Midbrain (tissue), 1 donor: Measurements from ENCODE around the gene TENM4.

ENCODE experiments used
- DNase-seq: peaks from one replicate; lab custom pipeline; 2025; lab: John Stamatoyannopoulos, UW

The TENM4 gene

GRCh38 chr11:78972590-78972989, 468.2 kb downstream of the TENM4 start:
- no peak for DNase-seq

DNA sequence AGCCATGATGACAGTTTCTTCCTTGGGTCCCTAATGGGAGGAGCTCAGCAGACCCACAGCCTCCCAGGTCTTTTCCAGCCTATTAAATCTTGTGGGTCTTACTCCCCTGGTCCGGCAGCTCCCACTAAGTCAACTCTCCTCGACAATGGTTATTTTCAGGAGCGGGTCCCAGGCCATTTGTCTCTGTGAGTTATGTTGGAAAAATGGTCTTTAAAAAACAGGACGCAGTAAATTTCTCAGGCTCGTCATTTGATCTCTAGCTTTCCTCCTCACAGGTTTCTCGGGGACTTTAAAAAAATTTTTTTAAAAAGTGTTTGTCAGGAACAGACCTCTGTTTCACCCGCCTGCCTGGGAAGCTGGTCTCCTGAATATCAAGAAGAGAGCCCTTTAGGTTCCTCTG, 468.7 kb downstream of the TENM4 start:
- DNase-seq, result no peak

DNA sequence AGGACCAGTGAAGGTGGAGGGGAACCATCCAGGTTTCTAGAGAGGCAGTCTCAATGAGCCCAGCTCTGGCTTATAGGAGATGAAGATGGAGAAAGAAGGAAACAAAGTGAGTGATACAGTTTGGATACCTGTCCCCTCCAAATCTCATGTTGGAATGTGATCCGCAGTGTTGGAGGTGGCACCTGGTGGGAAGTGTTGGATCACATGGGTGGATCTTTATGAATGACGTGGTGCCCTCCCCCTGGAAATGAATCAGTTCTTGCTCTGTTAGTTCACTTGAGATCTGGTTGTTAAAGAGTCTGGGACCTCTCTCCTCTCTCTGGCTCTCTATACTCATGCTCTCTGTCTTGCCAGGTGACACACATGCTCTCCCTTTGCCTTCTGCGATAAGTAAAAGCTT, 473.0 kb downstream of the TENM4 start:
- no peak for DNase-seq

- no peak for DNase-seq
These were observed 475.4 kb downstream of the TENM4 start for GRCh38 chr11:78965432-78965831.

- DNase-seq, result peak; percentile 53
These were observed 478.7 kb downstream of the TENM4 start for GRCh38 chr11:78961937-78962701.

- DNase-seq, result peak; percentile 16
These were observed 479.6 kb downstream of the TENM4 start for GRCh38 chr11:78961247-78961646.

DNA sequence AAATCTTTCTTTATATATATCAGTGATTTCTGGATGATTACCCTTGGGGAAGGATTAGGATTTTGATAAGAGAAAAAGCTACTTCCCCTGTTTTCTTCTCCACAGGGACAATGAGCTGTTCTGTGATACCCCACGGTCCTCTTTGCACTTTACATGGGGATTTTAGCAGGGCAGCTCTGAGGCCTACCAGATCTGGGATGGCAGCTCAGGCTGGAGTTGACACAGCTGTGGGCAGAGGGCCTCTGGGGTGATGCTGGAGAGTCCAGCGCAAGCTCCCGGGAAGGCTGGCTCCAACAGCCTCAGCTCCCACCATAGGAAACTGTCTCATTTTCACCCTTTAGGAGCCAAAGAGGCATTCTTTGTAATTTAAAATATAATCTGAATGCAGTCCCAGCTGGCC, 482.4 kb downstream of the TENM4 start:
- no peak for DNase-seq

DNA sequence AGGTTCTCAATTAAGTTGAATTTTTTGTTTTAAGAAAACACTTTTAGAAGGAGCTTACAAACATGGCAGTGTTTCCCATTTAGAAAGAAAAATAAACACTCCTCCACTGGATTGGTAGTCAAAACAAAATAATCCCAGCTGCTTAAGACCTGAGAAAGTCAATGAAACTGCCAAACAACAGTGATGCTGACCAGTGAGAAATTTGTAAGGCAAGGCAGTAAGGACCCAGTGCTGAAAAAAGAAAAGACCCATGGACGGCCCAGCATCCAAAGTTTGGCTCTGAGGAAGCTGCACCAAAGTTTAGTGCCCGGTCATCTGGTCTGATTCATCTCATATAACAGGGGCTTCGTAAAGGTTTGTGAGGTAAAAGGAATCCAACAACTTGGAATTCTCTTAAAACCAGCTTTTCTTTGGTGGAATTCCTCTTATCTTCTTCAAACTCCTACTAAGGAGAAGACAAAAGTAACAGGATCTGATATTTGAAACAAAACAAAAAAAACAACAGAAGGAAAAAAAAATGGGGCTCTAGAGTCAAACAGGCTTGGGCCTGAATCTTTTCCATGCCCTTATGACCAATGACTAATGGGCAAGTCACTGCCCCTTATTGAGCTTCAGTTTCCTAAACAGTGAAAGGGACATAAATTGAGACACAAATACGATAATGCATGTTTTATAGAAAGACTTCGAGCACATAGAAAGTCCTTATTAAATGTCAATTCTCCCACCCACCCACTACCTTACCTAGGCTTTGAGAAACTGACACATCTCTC, 483.2 kb downstream of the TENM4 start:
- no peak for DNase-seq

- DNase-seq, result no peak
These were observed 486.1 kb downstream of the TENM4 start for GRCh38 chr11:78954696-78955095.

- DNase-seq, result no peak
These were observed 486.6 kb downstream of the TENM4 start for GRCh38 chr11:78954261-78954660.

DNA sequence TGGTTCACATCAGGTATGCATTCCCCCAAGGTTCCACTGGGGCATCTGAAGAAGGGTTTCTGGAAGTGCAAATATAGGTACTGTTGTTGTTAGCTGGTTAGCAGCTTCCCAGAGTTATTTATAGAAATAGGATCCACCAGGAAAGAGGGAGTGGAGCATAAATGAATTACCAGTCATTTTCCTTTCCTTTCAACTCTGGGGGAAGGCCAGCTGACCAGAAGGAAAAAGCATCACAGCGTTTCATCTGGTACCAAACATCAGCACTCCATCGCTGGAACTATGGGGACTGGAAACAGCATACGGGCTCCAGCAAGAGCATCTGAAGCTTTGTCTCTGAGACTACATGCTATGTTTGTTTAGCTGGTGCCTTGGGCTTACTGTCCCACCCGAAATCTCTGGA, 487.9 kb downstream of the TENM4 start:
- DNase-seq, result no peak

- no peak for DNase-seq
These were observed 488.7 kb downstream of the TENM4 start for GRCh38 chr11:78952175-78952574.

DNA sequence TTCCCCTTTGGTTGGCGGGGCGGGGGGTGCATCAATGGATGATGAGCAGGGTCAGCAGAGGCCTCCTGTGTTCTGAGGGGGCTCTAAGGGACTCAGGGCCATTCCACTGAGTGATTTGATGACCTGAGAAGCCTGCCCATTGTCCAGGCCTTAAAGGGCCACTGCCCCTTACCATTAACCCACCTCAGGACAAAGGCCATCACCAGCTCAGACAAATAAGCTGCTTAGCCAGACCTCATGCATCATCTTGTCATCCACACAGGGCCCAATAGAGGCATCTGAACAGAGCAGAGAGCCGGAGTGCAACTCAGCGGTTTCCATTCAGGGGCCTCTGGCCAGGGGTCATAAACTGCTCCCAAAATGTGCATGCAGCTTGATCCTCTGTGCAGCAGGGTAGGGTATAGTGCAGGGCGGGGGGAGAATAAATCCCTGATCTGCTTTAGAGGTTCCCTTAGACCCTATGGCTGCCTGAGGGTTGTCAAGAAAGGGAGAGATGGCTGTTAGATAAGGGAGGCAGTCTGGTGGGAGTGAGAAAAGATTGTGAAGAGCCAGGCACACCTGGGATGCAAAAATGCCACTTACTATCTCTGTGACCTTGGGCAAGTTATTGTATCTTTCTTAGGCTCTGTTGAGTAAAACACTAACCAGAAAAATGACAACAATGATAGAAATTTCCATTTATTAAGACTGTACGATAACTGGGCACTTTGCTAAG, 490.7 kb downstream of the TENM4 start:
- no peak for DNase-seq

GRCh38 chr11:78946945-78947902, 493.6 kb downstream of the TENM4 start:
- DNase-seq, result no peak

GRCh38 chr11:78943841-78944240, 497.0 kb downstream of the TENM4 start:
- no peak for DNase-seq

- no peak for DNase-seq
These were observed 497.7 kb downstream of the TENM4 start for GRCh38 chr11:78943154-78943553.

DNA sequence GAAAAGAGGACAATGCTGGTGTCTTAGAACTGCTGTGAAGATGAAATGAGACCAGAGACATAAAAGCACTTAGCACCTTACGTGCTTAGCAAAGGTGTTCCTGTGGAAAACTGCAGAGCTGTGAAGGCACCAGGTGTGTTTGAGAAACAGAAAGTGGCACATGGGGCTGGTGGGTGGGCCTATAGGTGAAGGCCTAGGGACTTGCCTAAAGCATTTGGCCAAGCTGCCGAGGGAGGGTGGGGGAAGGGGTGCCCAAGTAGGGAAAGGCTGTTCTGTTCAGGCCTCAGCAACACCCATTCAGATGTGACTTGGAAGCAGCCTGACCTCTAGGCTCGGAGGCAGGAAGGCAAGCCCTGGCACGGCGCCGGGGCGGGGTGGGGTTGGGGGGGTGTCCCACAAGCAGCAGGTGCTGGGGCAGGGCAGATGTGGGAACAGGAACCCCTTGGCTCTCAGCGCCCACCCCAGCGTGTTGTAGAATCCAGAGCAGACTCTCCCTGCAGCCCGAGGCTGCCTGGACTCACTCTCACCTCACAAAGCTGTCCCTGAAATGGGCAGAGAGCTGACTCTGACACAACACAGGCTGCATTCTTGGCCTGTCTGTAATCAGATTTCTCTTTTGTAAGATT, 499.5 kb downstream of the TENM4 start:
- DNase-seq, result no peak

GRCh38 chr11:78940500-78941225, 500.2 kb downstream of the TENM4 start:
- no peak for DNase-seq

DNA sequence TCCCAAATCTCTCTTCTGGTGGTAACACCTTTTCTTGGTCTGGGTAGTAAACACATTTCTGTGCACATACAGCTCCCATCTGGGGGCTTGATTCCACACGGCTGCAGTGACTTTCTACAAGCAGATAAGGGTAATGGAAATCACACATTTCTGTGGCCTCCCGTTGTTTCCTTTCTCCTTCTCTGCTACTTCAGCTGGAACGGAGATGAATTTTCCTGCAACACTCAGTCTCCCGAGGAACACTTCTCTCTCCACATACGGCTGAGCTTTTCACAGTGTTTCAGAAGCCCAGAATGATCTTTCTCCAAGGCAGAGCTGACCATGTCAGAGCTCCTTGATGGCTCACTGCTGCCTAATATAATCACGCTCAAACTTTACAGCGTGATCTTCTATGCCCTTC, 501.9 kb downstream of the TENM4 start:
- DNase-seq, result no peak

DNA sequence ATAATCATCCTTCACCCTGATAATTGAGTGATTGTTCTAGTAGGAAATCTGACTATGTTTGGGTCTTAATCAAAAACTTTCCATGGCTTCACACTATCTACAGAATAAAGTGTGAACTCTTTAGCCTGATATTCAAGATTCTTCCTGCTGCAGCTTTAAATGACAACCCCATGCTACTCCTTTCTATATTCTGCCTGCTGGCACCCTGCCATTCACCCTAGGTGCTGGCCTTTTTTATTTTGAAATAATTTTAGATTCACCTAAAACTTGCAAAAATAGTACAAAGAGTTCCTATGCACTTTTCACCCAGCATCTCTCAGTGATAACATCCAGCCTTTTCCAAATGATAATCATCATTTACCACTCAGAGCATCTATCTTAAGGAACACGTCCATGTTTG, 502.8 kb downstream of the TENM4 start:
- no peak for DNase-seq
